HG03280 (cell line): ENCODE results near the gene PBXIP1.

ENCODE experiments used
- ATAC-seq: cut with Tn5 transposase; IDR thresholded peaks from one replicate; pipeline ENCODE4 v1.9.1; 2021; ENCODE audit warnings: mild to moderate bottlenecking, moderate library complexity; ENCODE audit not compliant: unreplicated experiment

The PBXIP1 gene

GRCh38 chr1:154973344-154974101 is 17.6 kb upstream of the PBXIP1 start:
- no peak for ATAC-seq

GRCh38 chr1:154972517-154973343 is 16.8 kb upstream of the PBXIP1 start:
- ATAC-seq = no peak

DNA sequence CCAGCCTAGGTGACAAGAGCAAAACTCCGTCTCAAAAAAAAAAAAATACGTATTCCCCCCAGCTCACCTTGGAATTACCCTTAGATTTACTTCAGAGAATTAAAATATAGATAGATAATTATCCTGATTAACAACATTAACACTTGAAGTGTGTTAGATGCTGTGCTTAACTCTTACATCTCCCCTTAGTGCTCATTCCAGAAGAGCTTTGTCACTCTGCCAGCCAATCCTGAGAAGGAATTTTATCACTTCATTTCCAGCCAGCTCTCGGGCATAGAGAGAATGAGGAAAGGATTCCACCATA is 16.3 kb upstream of the PBXIP1 start:
- ATAC-seq = no peak

- no peak for ATAC-seq
These were observed 15.6 kb upstream of the PBXIP1 start for GRCh38 chr1:154971341-154971998.

- ATAC-seq = no peak
These were observed 14.9 kb upstream of the PBXIP1 start, which contains the start of gene SHC1 for GRCh38 chr1:154970631-154971340. TSS of gene SHC1 (minus strand) at chr1:154970747. CDS start at chr1:154970526, 221 bp downstream.

- no peak for ATAC-seq
These were observed 14.1 kb upstream of the PBXIP1 start for GRCh38 chr1:154969860-154970452.

GRCh38 chr1:154969246-154969645 is 13.3 kb upstream of the PBXIP1 start:
- no peak for ATAC-seq

GRCh38 chr1:154968731-154969130 is 12.8 kb upstream of the PBXIP1 start:
- ATAC-seq = no peak

GRCh38 chr1:154967331-154967950 is 11.5 kb upstream of the PBXIP1 start:
- no peak for ATAC-seq

DNA sequence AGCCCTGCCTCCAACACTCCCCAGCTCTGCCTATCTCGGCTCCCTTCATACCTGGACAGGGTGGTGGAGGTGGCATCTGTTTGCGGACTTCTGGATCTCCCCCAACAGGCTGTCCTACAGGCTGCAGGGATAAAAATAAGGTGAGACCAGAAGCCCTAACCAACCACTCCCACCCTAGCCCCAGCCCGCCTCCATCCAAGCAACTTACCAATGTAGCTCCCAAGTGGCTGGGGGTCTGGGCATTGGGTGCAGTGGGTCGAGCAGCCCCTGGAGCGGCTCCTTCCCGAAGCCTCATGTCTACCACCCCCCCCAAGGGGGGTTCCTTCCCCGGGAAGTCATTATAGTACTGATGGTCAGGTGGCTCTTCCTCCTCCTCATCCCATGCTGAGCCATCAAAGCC is 10.2 kb upstream of the PBXIP1 start:
- ATAC-seq = no peak

- no peak for ATAC-seq
These were observed 8.5 kb upstream of the PBXIP1 start for GRCh38 chr1:154964359-154964758.

GRCh38 chr1:154963643-154964042 is 7.7 kb upstream of the PBXIP1 start:
- ATAC-seq = no peak

GRCh38 chr1:154962795-154963330 is 7.0 kb upstream of the PBXIP1 start:
- no peak for ATAC-seq

GRCh38 chr1:154962156-154962749 is 6.4 kb upstream of the PBXIP1 start:
- ATAC-seq = no peak

DNA sequence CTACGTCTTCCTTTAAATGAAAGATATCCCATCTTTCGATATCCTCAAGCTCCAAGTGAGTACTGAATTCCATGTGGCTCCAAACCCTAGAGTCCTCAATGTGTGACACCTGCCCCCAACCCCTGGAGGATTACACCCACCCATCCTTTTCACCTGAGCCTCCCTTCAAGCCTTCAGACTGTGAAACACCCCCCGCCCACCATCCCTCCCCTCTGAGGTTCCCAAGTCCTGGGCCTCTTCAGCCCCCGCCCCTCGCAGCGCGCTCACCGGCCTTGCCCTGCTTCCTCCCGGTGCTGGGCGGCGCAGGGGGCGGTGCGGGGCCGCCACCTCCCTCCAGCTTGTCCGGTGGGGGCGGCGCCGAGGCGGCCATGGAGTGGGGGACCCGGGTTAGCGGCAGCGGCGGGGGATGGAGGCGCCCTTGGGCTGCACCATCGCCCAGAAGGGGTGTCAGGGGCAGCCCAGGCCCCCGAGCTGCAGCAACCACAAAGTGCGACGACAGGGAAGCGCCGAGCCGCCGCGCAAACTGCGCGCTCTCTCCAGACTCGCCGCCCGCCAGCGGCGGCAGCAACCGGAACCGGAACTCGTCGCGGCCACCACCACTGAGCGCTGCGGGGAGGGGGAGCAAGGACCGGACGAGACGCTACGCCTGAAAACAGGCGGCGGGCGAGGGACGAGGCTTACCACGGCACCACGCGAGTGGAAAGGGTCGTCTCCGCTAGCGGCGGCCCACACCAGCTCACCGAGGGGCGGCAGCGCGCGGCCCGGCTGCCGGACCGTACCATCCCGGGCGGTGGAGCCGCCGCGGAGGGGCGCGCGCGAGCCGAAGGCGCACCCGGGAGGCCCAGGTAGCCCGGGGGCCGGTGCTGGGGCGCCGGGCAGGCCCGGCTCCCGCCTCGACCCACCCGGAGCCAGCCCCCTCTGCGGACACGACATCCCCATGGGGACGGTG is 5.6 kb upstream of the PBXIP1 start, which contains the start of gene PYGO2:
PYGO2 (minus strand) TSS at position 576 of the 949 bp plus-strand sequence; CDS start at position 370, 206 bp downstream.
- peak; percentile 72 for ATAC-seq

DNA sequence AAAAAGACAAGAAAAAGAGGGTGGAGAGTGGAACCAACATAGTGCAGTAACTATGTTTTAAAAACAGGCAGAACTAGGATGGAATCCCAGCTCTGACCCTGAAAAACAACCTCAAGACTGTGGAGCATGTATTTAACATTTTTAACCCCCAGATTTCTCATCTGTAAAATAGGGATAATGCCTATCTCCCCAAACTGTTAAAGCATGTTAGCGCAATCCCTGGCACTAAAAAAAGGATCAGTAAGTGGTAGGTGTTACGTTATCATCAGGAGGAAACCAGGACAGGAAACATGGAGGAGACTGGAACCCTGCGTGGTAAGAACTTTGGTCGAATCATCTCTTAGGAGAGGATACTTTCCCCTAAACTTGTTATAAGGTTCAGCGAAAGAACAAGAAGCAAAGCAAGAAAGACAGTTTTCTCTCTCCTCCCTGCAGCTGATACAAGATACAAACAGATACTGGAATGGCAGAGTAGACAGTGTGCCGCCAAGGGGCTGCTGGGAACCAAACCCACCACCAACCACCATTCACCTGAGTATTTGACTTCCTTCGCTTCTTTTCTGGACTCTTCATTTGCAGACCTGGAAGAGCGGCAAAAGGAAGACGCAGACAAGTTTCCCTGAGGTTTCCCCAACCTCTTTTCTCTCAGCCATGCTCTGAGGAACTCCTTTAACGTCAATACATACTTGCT is 4.7 kb upstream of the PBXIP1 start:
- no peak for ATAC-seq

DNA sequence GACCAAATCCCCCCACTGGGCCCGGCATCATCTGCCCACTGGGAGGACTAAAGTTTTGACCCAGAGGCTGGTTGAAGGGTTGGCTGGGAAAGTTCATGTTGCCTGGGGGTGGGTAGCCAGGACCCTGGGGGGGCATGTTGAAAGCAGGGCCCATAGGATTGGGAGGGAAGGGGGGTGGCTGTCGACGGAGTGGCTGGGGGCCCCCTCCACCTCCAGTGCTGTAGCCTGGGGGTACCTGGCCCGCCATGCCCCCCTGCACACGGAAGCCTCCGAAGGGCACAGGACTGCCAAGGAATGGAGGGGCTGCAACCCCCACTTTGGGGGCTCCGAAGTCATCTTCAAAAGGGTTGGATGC is 3.5 kb upstream of the PBXIP1 start:
- no peak for ATAC-seq
